CD4-positive, alpha-beta T cell treated with Interleukin-10 for 1 hour (primary cell): ENCODE data around the gene USP25.

Experiments used
- DNase-seq: peaks from one replicate; pipeline ENCODE4 v3.0.0-alpha.2; 2020

The USP25 gene

DNA sequence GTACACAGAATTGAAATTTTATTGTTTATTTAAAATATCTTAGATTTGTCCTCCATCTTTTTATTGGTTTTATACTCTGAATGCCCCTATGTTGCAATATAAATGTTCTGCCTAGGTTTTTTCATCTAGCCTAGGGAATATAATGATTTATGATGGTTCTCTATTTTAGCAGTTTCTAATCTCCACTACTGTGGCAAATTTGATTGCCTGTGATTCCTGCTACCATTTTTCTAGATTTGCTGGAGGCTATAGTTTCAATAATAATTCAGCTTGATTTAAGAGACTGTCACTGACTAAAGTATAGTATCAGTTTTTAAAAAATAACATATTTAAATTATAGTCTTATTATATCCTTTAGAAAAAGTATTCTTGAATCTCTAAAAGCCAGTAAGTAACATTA lies 90.5 kb downstream of the USP25 start:
- DNase-seq = no peak

DNA sequence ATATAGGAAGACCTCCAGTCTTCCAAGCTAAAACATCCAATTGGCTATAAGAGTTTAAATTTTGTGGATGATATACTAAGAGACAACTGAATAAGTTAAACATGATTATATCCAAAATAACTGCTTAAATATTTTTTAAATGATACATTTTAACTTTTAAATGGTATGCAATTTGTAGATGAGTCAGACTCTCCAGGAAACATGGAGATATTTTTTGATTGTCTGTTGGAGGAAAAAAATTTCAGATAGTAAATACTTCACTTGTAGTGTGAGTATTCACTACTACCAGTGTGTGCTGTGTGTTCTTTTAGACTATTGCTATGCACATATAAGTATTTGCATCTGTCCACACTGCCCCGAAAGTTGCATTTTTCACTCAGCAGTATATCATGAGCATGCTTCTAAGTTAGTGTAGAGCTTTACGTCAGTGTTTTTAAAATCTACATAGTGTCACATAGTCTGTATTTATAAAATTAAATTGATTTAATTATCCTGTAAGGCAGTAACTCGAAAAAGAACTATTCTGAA lies 91.1 kb downstream of the USP25 start:
- no peak for DNase-seq

DNA sequence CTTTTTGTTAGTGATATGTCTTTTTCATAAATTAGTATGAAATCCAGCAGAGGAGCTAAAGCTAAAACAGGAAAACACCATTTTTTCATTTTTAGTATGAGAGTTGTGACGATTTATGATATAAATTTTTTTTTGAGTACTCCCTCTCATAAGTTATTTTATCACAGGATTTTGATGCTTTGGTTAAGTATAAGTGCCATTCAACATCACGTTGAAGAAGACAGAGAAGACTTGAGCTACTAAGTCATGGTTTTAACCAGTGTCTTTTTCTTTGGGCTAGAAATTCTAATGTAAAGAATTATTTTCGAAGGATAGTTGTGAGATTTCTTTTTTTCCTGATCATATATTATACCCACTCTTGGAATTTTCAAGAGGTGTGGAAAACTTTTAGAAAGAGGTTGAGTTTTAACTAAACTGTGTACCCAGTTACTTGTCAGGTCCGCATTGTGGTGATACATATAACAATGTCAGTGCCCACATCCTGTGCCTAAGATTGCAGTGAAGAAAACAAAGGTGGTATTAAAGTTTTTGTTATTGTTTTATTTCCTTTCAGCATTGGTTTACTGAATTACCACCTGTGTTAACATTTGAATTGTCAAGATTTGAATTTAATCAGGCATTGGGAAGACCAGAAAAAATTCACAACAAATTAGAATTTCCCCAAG lies 93.8 kb downstream of the USP25 start:
- peak; percentile 45 for DNase-seq

DNA sequence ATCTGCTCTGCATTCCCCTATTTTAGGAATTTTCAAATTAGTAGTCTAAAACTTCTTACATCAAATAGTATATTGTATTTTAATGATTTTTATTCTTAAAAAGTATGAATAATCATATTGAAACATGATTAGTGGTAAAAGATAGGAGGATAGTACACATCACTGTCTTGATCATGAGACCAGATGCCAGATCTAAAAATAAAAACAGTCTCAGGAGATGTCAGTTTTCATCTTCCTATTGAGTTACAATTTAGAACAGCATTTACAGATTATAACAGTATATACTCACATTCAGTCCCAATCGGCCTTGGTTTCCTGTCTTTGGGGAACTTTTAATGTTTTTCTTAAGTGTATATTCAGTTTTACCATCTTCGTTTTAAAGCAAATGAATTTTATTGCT lies 95.9 kb downstream of the USP25 start:
- no peak for DNase-seq

DNA sequence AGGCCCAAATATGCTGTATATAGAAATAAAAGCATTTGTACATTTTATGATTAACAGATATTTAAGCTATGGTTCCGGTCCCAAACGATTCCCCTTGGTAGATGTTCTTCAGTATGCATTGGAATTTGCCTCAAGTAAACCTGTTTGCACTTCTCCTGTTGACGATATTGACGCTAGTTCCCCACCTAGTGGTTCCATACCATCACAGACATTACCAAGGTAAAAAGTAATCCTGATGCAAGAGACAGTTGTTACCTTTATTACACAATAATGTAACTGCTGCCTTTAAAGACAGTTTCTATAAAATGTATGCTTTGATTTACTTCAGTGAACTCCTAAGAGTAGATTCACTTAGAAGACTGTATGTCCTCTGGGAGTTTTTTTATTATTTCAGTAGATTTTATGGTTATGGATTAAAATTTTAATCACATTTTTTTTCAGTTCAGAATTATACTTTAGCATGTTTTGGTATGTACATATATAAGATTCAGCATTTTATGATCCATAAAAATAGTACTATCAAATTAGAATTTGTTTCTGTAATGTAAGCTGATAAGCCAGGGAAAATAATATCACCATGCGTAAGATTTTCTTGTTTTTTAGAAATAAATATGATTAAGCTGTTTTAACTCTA lies 96.5 kb downstream of the USP25 start:
- DNase-seq = peak; percentile 59

DNA sequence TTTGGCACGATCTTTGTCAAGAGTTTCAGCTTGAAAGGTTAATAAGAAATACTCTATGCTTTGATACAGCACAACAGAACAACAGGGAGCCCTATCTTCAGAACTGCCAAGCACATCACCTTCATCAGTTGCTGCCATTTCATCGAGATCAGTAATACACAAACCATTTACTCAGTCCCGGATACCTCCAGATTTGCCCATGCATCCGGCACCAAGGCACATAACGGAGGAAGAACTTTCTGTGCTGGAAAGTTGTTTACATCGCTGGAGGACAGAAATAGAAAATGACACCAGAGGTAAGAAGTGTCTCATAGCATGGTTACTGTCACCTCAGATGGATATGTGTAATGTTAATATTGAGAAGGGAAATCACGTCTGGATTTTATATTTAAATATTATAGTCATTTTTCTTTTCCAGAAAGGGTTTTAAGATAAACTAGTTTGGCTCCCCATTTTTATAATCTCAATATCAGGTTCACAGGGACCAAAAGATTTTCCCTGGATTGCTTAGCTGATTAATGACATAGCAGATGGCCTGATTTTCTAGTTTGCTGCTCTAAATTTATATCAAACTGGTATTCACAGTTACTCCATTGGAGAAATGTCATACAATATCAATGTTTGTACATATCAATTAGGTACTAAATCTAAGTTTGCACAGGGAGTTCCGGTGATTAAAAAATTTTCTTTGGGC lies 97.3 kb downstream of the USP25 start:
- DNase-seq = no peak

DNA sequence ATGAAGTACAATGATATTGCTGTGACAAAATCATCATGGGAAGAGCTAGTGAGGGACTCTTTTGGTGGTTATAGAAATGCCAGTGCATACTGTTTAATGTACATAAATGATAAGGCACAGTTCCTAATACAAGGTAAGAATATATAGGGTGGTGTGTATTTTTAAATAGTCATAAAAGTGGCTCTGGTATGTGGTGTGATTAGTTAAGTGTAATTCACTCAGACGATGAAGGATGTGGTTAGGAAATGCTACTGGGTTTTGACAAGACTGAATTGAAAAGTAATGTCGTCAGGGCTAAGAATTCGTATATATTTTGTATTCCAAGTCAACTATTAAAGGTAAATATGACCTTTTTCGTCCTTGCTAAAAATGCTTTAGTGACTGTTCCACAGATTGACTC lies 101.7 kb downstream of the USP25 start:
- no peak for DNase-seq

DNA sequence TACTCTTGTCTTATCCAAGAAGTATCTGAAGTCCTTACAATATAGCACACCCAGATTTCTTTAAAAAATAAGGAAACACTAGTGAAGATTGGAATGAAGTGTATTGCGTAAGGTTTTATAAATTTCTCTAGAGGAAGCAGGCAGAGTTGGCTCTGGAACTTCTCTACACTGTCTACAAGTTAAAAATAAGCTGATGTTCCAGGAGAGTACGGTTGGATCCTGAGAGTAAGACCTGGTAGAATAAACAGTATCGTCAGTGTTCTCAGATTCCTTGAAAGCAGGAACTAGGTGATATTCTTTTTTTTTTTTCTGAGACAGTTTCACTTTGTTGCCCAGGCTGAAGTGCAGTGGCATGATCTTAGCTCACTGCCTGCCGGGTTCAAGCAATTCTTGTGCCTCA lies 107.9 kb downstream of the USP25 start:
- no peak for DNase-seq

DNA sequence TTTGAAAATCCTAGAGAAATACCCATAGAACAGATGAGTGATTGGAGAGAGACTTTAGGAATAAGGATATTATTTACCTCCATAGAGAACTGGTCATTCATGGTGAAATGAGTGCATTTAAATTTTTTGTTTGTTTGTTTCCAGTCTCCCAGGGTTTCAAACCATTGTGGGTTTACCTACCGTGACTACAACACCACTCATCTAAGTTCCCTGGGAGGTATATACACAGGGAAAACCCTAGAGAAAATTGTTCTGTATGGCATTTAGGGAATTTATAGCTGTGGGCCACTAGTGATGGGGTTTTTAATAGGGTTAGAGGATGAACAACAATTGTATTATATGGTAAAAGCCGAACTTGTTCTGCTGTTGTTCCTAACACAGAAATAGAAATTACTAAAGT lies 109.2 kb downstream of the USP25 start:
- DNase-seq = no peak

DNA sequence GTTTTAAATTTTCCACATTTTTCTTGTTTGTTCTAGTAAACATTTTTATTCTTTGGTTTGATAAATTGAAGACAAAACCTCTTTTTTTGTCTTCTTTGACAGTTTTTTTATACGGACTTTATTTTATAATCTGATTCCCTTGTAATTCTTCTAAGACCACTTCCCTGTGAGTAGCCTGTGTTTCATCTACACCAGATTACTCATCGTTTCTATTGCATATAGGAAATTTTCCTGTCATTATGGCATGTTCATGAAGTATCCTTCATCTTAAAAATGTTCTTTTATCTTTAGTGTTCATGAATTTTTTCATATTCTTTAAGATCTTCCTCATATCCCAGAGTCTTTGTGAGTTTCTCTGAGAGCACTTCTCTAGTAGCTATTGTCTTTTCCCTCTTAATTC lies 109.8 kb downstream of the USP25 start:
- no peak for DNase-seq

DNA sequence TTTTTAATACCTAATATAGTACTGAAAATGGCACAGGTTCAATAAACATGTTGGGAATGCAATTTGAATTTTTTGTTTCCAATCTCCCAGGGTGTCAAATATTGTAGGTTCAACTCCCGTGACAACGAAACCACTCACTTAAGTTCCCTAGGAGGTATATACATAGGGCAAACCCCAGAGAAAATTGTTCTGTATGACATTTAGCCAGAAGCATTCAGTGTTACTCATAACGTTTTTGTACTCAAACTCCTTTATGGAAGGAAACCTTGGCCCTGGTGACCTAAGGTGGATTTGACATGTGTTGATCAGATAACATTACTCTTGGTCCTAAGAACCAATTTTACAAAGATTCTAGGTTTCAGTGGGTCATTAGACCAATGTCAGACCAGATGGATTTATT lies 110.6 kb downstream of the USP25 start:
- DNase-seq = no peak

DNA sequence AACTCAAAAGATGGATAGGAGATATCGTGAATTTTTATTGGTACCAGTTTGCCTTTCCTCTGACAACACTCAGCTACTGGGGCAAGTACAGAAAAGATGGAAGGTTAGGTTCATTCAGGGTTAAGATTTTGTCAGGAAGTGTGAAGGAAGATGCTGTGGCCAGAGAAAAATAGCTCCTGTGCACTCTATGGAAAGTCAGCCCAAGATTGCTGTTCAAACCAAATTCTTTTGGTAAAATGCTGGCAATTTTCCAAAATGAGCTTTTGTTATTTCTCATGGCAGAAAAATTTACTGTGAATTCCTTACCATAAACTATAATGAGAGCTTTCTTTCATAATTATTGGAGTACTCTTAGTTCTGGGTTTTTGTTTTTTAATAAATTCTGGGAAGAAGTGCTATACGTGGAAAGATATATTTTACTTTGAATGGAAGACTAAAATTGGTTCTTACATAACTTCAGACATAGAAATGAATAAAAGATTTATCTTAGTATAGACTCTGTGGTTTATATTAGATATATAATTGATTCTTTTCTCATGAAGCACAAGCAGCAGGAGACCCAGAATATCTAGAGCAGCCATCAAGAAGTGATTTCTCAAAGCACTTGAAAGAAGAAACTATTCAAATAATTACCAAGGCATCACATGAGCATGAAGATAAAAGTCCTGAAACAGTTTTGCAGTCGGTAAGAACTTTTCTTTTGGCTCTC lies 112.2 kb downstream of the USP25 start:
- no peak for DNase-seq

DNA sequence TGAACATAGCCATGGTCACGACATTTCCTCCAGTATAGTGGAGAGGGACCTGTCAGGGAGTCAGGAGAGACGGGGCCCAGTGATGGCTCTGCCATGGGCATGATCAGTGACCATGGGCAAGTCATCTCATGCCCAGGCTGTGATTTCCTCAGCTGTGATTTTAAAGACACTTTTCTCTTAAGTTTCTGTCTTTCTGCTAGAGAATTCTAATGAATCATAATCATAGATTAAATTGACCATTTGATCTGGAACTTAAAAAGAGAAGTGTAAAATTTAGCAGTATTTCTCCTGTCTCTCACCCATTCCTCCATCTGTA lies 112.7 kb downstream of the USP25 start:
- no peak for DNase-seq

DNA sequence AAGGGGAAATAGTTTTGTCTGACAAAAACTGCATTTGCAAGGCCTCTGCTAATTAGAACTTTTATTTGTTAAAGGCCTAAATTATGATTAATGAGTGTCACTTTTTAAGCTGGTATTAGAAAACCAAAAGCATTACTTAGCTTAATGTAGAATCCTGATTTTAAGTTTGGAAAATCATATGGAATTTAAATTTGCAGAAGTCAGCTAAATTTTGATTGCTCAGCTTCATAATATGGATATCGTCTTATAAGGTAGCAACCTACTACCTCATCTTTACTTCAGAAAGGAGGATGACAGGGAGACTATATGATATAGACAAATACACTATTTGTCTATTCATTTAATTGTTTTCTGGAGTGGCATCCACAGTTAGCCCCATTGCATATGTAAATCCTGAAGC lies 114.0 kb downstream of the USP25 start:
- DNase-seq = no peak

DNA sequence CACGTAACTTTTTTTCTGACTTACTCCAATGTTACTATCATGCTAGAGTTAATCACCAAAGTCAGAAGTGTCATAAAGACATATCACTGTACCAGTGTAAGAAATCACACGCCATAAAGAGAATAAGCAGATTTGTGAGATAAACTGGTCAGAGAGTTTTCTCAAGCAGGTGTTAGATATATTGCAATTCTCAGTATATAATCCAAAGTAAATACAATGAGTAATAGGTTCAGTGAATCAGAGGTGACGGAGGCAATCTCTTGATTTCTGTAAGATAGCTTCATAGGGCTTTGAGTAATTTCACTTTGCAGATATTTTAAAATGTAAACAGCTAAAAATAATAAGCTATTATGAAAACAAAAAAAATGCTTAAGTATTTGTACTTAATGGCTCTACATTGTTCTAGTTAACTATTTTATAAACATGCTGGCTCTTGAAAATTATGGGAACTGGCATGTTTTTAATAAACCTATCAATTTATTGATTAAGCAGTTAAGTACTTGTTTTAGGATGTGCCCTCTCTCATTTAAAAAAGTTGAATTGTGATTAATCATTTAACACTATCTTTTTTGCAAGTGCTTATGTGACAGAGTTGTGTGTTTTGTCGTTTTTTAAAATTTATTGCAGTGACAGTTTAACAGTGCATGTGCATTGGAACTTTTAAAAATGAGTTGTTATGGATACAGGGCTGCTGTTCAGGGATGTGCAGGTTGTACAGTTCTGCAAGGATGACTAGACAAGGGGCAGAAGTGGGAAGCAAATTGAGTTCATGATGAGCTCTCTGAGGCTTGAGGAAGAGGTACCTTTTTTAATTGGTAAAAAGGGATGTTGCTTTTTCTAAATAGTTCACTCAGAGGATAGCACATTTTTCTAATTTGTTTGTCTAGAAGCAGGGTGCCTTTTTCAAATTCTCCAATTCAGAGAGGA lies 119.1 kb downstream of the USP25 start:
- no peak for DNase-seq

DNA sequence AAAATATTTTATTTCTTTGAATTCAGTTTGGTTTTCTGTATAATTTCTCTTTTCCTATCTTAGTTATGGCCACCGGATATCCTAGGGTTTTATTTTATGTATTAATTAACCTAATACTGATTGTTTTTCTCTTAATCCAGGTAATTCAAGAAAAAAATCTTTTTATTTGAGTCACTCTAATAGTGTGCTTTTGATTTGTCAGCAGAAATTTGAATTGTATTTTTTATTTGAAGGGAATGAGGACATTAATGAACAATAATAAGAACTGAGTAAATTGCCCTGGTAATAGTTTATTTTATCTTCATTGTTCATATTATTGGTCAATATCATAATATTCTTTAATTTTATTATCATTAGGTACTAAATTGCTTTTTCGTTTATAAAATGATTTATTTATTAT lies 120.1 kb downstream of the USP25 start:
- DNase-seq = no peak

DNA sequence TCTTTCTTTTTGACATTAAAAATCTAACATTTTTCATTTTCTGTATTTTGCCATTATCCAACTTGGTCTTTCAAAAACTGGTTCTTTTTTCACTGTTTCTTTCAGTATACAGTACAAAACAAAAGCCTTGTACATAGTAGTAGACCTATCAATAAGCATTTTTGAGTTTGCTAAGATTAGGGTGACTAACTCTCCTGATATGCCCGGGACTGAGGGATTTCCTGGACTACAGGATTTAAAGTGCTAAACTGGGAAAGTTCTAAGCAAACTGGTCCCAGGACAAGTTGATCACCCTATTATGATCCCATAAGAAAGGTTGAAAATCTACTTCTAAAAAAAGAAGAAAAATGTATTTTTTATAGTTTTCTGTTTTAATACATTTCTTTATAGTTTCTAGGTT lies 120.9 kb downstream of the USP25 start:
- no peak for DNase-seq

DNA sequence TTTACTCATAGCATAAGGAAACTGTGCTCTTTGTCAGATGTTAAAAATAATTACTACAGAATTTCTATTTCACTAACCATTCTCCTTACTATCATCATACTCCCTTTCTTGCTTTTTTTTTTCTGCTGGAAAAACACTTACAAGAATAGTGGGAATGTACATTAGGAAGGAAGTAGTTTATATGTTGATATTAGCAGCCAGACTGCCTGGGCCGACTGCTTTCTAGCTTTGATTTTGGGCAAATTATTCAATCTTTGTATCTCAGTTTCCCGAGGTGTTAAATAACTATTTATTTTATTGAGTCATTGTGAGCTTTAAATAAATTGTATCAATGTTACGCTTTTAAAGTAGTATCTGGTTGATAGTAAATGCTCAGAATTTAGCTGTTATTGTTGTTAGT lies 122.4 kb downstream of the USP25 start:
- no peak for DNase-seq

DNA sequence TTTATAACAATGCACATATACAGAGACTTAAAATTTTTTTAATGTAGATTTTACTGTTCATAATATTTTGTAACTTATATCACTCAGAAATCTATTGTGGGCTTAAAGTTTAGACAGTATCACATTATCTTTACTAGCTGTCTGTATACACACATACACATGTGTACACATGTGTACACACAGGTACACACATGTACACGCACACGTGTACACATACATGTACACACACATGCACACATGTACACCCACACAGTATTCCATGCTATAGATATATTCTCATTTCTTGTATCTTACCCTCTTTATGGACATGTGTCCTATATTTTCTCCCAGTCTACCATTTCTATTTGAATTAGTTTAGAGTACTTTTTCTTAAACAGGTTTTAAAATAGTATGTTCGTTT lies 123.3 kb downstream of the USP25 start:
- DNase-seq = no peak

DNA sequence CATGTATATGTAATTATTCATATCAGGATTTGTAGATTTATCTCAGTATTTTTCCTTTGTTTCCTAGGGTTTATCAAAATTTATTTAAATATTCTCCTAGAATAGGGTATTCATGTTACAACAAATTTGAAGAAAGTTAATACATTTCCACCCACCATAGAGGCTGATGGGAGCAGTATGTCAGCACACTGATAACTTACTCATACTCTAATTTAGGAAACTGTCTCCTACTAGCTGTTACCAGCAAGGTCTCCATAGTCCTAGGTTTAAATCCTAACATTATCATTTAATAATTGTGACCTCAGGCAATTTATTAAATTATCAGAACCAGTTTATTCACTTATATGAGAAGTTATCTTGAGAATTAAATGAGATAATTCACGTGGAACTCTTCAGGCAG lies 127.0 kb downstream of the USP25 start:
- DNase-seq = no peak

DNA sequence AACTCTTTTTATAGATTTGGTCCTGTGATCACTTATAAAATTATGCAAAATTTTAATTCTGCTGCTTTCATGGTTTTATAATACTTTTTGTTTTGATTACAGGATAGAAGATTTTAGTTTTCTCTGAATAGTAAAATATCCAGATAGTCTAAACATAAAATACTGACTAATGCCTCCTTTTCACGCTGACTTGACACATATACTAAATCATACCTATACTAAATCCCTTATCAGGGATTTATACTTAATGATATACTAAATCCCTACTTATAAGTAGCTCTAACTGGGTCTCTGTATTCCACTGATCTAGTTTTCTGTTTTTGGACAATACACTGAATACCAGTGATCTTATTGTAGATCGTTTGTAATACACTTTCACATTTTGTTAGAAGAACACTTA lies 128.0 kb downstream of the USP25 start:
- DNase-seq = no peak

DNA sequence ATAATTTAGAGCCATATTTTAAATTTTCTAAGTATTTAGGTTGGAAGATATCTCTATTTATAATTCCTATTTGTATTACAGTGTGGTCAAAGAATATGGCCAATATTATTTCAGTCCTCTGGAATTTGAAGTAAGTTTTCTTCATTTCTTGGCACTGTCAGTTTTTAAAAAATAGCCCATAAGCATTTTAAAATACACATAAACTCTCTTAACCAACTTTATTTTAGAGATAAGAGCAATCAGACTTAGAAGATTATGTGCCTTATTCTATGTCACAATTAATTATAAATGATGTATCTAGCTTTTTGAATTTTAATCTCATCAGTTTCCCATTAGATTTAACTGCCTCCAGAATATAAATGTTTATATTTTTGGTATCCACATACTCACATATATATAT lies 130.8 kb downstream of the USP25 start:
- DNase-seq = no peak

DNA sequence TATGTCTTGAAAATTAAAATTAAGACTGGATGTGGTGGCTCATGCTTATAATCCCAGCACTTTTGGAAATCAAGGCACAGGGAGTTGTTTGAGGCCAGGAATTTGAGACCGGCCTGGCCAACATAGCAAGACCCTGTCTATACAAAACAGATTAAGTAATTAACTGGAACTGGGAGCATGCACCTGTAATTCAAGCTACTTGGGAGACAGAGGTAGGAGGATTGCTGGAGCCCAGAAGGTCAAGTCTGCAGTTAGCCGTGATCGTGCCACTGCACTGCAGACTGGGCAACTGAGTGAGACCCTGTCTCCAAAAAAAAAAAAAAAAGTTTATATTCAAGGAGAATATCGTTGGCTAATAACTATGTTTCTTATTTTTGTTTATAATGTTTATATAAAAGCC lies 139.2 kb downstream of the USP25 start:
- no peak for DNase-seq
